ENCODE data around the gene GPR183.

GPR183 gene, protein sequence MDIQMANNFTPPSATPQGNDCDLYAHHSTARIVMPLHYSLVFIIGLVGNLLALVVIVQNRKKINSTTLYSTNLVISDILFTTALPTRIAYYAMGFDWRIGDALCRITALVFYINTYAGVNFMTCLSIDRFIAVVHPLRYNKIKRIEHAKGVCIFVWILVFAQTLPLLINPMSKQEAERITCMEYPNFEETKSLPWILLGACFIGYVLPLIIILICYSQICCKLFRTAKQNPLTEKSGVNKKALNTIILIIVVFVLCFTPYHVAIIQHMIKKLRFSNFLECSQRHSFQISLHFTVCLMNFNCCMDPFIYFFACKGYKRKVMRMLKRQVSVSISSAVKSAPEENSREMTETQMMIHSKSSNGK

DNA sequence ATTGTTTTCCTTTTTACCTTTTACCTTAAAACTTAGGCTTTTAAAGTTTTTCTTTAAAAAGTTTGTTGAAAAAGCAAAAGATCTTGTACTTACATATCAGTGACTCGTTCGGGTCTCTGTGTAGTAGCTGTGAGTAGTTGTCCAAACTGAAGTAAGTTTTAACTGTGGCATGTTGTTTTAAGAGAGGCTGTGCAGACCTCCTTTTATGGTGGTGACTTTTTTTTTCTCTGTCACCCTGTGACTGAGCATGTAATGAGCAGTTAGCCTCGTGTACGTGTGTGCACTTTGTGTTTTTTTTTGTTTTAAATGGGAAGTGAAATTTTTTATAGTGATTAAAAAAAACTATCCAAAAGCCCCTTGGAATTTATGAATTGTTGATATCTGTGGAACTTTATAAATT is at the start of gene GPR183:
GPR183 (minus strand) TSS at position 153 of the 400 bp plus-strand sequence. CDS start 11,254 bp downstream, outside the sequence.
- TF ChIP-seq, protein P1, sequence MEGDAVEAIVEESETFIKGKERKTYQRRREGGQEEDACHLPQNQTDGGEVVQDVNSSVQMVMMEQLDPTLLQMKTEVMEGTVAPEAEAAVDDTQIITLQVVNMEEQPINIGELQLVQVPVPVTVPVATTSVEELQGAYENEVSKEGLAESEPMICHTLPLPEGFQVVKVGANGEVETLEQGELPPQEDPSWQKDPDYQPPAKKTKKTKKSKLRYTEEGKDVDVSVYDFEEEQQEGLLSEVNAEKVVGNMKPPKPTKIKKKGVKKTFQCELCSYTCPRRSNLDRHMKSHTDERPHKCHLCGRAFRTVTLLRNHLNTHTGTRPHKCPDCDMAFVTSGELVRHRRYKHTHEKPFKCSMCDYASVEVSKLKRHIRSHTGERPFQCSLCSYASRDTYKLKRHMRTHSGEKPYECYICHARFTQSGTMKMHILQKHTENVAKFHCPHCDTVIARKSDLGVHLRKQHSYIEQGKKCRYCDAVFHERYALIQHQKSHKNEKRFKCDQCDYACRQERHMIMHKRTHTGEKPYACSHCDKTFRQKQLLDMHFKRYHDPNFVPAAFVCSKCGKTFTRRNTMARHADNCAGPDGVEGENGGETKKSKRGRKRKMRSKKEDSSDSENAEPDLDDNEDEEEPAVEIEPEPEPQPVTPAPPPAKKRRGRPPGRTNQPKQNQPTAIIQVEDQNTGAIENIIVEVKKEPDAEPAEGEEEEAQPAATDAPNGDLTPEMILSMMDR (IDR thresholded peaks at IDR 0.05; ENCODE audit: control insufficient read depth, extremely low read depth, insufficient read depth), result no peak
- no peak for DNase-seq (ENCODE audit: low read depth)
- no peak within 1 kb of the TSS for H3K4me3 ChIP-seq (ENCODE audit: low read depth, low read length)

DNA sequence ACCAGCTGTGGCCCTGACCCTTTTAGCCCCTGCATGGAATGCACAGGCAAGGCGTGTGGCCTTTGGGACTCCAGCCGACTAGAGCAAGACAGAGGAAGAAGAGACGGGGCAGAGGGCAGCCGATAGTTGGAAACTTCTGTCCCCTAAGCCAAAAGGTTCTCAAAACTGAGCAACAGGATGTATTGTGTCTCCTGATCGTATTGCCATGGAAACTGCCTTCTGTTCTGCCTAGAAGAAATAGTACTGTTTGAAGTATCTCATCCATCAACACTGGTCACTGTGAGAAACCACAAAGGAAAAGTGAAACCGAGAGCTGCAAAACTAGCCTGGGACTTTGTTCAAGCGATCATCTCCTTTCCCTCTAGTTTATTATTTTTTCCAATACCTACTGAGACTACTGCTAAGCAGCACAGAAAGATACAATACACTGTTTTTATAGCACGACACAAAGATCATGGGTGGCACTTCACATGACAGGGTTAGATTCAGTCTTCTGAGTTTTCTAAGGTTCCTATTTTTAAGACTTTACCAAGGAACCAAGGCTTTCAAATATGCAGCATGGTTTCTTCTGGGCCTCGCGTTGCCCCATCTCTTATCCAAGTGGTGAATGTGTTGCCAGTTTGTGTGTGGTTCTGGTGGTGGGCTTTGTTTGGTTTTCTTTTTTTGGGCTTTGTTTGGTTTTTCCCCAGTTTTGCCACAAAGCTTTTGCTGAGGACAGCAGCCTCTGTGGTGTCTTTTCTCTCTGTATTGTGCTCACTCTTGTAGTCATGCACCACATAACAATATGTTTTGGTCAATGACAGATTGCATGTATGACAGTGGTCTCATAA is 49.3 kb upstream of the GPR183 start:
- no peak for DNase-seq (ENCODE audit: low read depth)
- TF ChIP-seq, protein P1 (IDR thresholded peaks at IDR 0.05; ENCODE audit: control insufficient read depth, extremely low read depth, insufficient read depth), result no peak
- H3K4me3 ChIP-seq (ENCODE audit: low read depth, low read length), result no peak overlapping the region

DNA sequence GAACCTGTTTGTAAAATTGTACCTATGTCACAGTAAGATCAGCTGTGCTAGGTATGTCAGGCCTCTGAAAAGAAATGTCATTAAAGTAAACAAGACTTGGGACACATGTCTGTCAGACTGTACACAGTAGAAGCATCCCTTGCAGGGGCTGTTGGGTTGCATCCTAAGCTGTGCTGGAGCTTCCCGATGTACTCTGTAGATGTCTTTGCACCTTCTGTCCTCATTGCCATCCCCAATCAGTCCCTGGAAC is 48.7 kb upstream of the GPR183 start:
- no peak overlapping the region for H3K4me3 ChIP-seq (ENCODE audit: low read depth, low read length)
- TF ChIP-seq, protein P1 (IDR thresholded peaks at IDR 0.05; ENCODE audit: control insufficient read depth, extremely low read depth, insufficient read depth), result no peak
- DNase-seq (ENCODE audit: low read depth), result peak; percentile 55

DNA sequence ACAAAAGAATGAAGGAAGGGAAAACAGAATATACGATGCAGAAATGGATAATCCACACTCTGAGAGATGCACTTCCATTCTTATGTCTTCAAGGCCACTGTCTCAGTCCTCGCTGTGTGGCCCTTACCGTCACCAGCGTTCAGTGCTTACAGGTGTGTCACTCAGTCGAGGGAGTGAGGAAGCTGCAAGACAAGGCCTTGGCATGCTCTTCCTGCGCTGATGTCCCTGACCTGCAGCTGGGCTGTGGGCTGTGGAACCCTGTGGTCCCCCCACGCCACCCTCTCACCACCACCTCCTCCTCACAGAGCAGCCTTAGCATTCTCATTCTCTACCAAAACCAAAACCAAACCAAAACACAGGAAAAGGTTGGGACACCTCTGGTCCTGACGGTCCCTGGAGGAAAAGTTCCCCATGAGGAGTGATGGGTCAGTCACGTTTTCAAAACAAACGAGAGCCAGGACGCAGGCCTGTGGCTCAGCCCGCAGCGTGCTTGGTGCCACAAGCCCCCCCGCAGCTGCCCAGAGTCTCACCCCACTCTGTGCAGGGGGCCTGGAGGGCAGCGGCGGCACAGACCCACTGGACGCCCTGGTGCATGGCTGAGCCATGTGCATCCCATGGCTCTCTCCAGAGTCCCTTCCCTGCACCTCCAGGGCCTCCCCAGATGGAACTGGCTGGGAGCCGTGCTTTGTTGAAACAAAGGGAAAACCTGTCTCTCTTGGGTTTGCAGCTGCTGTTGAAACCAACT is 48.2 kb upstream of the GPR183 start:
- DNase-seq (ENCODE audit: low read depth), result no peak
- no peak overlapping the region for H3K4me3 ChIP-seq (ENCODE audit: low read depth, low read length)
- TF ChIP-seq, protein P1 (IDR thresholded peaks at IDR 0.05; ENCODE audit: control insufficient read depth, extremely low read depth, insufficient read depth), result no peak

DNA sequence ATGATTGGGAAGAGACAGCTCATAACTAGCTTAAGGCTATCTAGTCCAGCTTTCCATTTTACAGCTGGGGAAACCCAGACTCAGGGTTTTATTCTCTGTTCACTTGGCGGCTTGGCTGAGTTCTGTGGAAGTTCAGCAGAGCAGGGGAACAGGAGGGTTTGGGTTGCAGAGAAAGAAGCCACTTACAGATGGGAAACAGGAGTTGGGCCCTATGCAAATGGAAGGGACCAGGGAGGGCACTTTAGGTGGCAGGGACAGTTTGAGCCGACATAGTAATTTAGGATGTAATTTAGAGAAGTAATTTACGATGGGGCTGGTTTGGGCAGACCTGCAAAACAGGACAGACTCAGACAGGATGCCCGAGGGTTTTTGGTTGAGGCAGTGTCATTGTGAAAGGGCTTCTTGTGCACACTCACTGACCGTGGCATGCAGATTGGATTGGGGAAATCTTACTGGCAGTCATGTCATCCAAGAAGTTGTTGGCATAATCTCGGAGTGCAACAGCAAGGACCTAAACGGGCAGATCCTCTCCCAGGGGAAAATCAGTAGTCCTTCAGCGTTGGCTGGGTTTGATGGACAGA is 47.3 kb upstream of the GPR183 start:
- TF ChIP-seq, protein P1 (IDR thresholded peaks at IDR 0.05; ENCODE audit: control insufficient read depth, extremely low read depth, insufficient read depth), result no peak
- H3K4me3 ChIP-seq (ENCODE audit: low read depth, low read length), result no peak overlapping the region
- DNase-seq (ENCODE audit: low read depth), result no peak

DNA sequence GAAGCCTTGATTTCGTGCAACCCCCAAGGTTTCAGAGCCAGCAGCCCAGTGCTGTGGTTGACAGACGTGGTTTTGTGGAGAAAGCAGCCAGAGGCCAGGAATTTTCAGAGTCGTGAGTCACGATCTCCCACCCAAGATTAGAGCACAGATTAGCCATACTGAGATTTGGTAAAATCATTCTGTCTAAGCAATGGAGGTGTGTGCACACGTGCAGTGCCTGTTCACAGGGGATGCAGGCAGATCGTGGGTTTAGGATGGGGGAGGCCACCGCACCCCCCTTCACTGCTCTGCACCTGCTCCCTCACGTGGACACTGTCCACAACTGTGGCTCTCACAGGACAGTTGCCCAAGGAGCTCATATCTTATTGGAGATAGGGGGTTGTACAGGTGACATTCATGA is 46.6 kb upstream of the GPR183 start:
- TF ChIP-seq, protein P1 (IDR thresholded peaks at IDR 0.05; ENCODE audit: control insufficient read depth, extremely low read depth, insufficient read depth), result no peak
- DNase-seq (ENCODE audit: low read depth), result no peak
- H3K4me3 ChIP-seq (ENCODE audit: low read depth, low read length), result no peak overlapping the region

Data from LNCaP clone FGC (cell line).